GM12878 (cell line): ENCODE results near the gene PFKFB2. TPM values are rescaled to one million over a fixed set of nuclear protein-coding genes. Genes with fewer than 3 reads are reported as not detected.

Source experiments
- ATAC-seq: fragments of 200-7000 bp; cut with Tn5 transposase; 3 replicates; pipeline ENCODE4 v1.9.1; 2020; ENCODE audit warnings: mild to moderate bottlenecking, moderate library complexity
- BruUV-seq: library from RNA; stranded (reverse); fragments of 400-500 nt; replicated peaks from 2 replicates; lab custom pipeline; 2021; lab: Mats Ljungman, UMichigan
- CTCF ChIA-PET: fragments of 300-600 bp; sonication (Branson Sonifier 250); formaldehyde crosslinking; extraction: SDS; loops from one replicate; lab custom pipeline; 2021; ENCODE audit warnings: inconsistent platforms; lab: Yijun Ruan, JAX
- POLR2A ChIA-PET: fragments of 350-600 bp; formaldehyde crosslinking; extraction: SDS; loops from one replicate; lab custom pipeline; 2021; ENCODE audit warnings: inconsistent platforms; lab: Charles Lee
- RAD21 ChIA-PET: fragments of 300-600 bp; sonication (Branson Sonifier 250); formaldehyde crosslinking; loops from one replicate; lab custom pipeline; 2023; ENCODE audit warnings: antibody characterized with exemption; ENCODE audit not compliant: unreplicated experiment; lab: Charles Lee
- SMC1A ChIA-PET: fragments of 300-600 bp; sonication (Branson Sonifier 250); formaldehyde crosslinking; loops from one replicate; lab custom pipeline; 2023; ENCODE audit not compliant: unreplicated experiment, uncharacterized antibody; lab: Charles Lee
- DNase-seq: peaks from one replicate; pipeline ENCODE4 v3.0.0-alpha.2; 2011; ENCODE audit warnings: low read depth, low spot score
- FAIRE-seq: peaks from 3 replicates; lab custom pipeline; 2011; peaks lifted over from hg19 to GRCh38; lab: Jason Lieb, UNC
- H2AFZ ChIP-seq: 2 replicates; pipeline ENCODE4 v1.6.0; 2011; ENCODE audit warnings: low read depth, low read length, control low read depth; ENCODE audit not compliant: control insufficient read depth
- H3K27ac ChIP-seq: 2 replicates; pipeline ENCODE4 v1.5.1; 2011; ENCODE audit warnings: control low read depth; ENCODE audit not compliant: control insufficient read depth, insufficient read depth
- H3K27me3 ChIP-seq, 2 experiments: replicated peaks in 1 of 2; 2 replicates each; pipeline versions ENCODE4 v1.6.0 to v1.6.1; 2011; ENCODE audit warnings: low read length in 1 of 2; ENCODE audit not compliant: control insufficient read depth in 2 of 2, insufficient read depth in 2 of 2
- H3K36me3 ChIP-seq, 2 experiments: 2 replicates each; pipeline ENCODE4 v1.5.1; 2011; ENCODE audit warnings: low read length in 1 of 2; ENCODE audit not compliant: control insufficient read depth in 2 of 2, insufficient read depth in 2 of 2
- H3K4me1 ChIP-seq: 2 replicates; pipeline ENCODE4 v1.6.1; 2011; ENCODE audit warnings: mild to moderate bottlenecking, low read length, moderate library complexity, mixed read lengths; ENCODE audit not compliant: control insufficient read depth, insufficient read depth
- H3K4me2 ChIP-seq: 2 replicates; pipeline ENCODE4 v1.6.0; 2011; ENCODE audit warnings: control low read depth; ENCODE audit not compliant: control insufficient read depth, insufficient read depth
- H3K4me3 ChIP-seq: fragments of 200-600 bp; sonication (generic); 2 replicates; pipeline ENCODE4 v1.5.1; 2016
- H3K79me2 ChIP-seq: 2 replicates; pipeline ENCODE4 v1.6.0; 2011; ENCODE audit warnings: low read length; ENCODE audit not compliant: control insufficient read depth, insufficient read depth
- H3K9ac ChIP-seq: 2 replicates; pipeline ENCODE4 v1.8.0; 2011; ENCODE audit warnings: low read length, control low read depth, mixed read lengths; ENCODE audit not compliant: control insufficient read depth, insufficient read depth
- H3K9me3 ChIP-seq: replicated peaks from 3 replicates; pipeline ENCODE4 v1.5.1; 2011; ENCODE audit warnings: mild to moderate bottlenecking, low read length; ENCODE audit not compliant: control insufficient read depth, insufficient read depth
- H4K20me1 ChIP-seq: 2 replicates; pipeline ENCODE4 v1.6.0; 2011; ENCODE audit not compliant: control insufficient read depth, insufficient read depth
- BRCA1 ChIP-seq: IDR thresholded peaks from 2 replicates; pipeline ENCODE4 v1.6.1; 2011; ENCODE audit warnings: low read depth, low read length, improper control_type of control experiment
- EP300 ChIP-seq, 2 experiments: fragments of 150-350 bp in 1 of 2; IDR thresholded peaks; 2 replicates each; pipeline ENCODE4 v1.6.1; 2011 to 2012; ENCODE audit warnings: low read depth in 2 of 2, low read length in 2 of 2, borderline replicate concordance in 1 of 2, improper control_type of control experiment in 1 of 2, inconsistent platforms in 1 of 2; ENCODE audit not compliant: control insufficient read depth in 1 of 2
- HCFC1 ChIP-seq: fragments of 150-350 bp; IDR thresholded peaks from 2 replicates; pipeline ENCODE4 v1.6.1; 2014; ENCODE audit warnings: low read length
- KAT2A ChIP-seq: conservative IDR thresholded peaks from 2 replicates; pipeline ENCODE4 v1.6.1; 2011; ENCODE audit warnings: low read depth, low read length; ENCODE audit not compliant: control insufficient read depth
- MXI1 ChIP-seq: fragments of 150-350 bp; IDR thresholded peaks from 2 replicates; pipeline ENCODE4 v1.6.1; 2011; ENCODE audit warnings: low read depth, mild to moderate bottlenecking, inconsistent platforms, low read length, improper control_type of control experiment
- NFYB ChIP-seq: IDR thresholded peaks from 2 replicates; pipeline ENCODE4 v1.6.1; 2011; ENCODE audit warnings: low read depth, mild to moderate bottlenecking, low read length, improper control_type of control experiment, moderate library complexity; ENCODE audit not compliant: insufficient read depth
- RFX5 ChIP-seq: IDR thresholded peaks from 2 replicates; pipeline ENCODE4 v1.6.1; 2011; ENCODE audit warnings: low read depth, low read length, improper control_type of control experiment
- SRF ChIP-seq, 2 experiments: IDR thresholded peaks; 2 replicates each; pipeline ENCODE4 v1.6.1; 2011; ENCODE audit warnings: low read depth in 2 of 2, low read length in 2 of 2, mild to moderate bottlenecking in 1 of 2, moderate library complexity in 1 of 2
- STAT3 ChIP-seq: IDR thresholded peaks from 2 replicates; pipeline ENCODE4 v1.6.1; 2011; ENCODE audit warnings: low read depth, low read length, improper control_type of control experiment
- SUPT20H ChIP-seq: IDR thresholded peaks from 2 replicates; pipeline ENCODE4 v1.6.1; 2011; ENCODE audit warnings: low read depth, mild to moderate bottlenecking, low read length, moderate library complexity, borderline replicate concordance; ENCODE audit not compliant: control insufficient read depth
- TCF3 ChIP-seq: IDR thresholded peaks from 2 replicates; pipeline ENCODE4 v1.6.1; 2012; ENCODE audit warnings: low read depth, mild to moderate bottlenecking, low read length, borderline replicate concordance; ENCODE audit not compliant: insufficient read depth
- WGBS: methylation state at CpG from one replicate; pipeline ENCODE4 v1.1.6; 2016; ENCODE audit warnings: low lambda C conversion rate; ENCODE audit not compliant: insufficient replicate concordance, insufficient coverage; ENCODE audit errors: missing lambda C conversion rate; 5-methylcytosine and 5-hydroxymethylcytosine counted together
- in situ Hi-C: fragments of 300-500 bp; cut with MboI; formaldehyde crosslinking; loops from 9 replicates; pipeline ENCODE4 v1.14.3; 2018; ENCODE audit warnings: mixed read lengths
- intact Hi-C: fragments of 100-400 bp; cut with micrococcal nuclease; formaldehyde crosslinking; loops from one replicate; pipeline ENCODE4 v1.14.2; 2022; ENCODE audit not compliant: unreplicated experiment
- polyA plus RNA-seq, 11 experiments: library from polyadenylated mRNA; depleted of rRNA in 4 of 11; unstranded in 6 of 11; stranded (reverse) in 5 of 11; fragments of >200 nt; fragmentation: Nextera tagmentation in 4 of 11; fragmentation: Illumina TruSeq in 1 of 11; extraction: Ambion mirVana in 4 of 11; extraction: Trizol in 1 of 11; gene quantifications; 1 replicate in 1 of 11; 2 replicates in 10 of 11; pipeline versions ENCODE4 v1.2.1 to v1.2.3, GENCODE V29; 2011 to 2016; ENCODE audit warnings: inconsistent platforms in 2 of 11, missing spikeins in 2 of 11, low read depth in 1 of 11
- total RNA-seq, 4 experiments: library from RNA; depleted of rRNA in 3 of 4; stranded (reverse); fragments of >200 nt in 3 of 4; fragmentation: Illumina TruSeq in 1 of 4; extraction: Trizol in 1 of 4; gene quantifications; 2 replicates each; pipeline versions ENCODE4 v1.2.1 to v1.2.3, GENCODE V29; 2013 to 2021
- TF ChIP-seq, protein P1 (sequence below): fragments of 450-650 bp; IDR thresholded peaks from 2 replicates; pipeline ENCODE4 v1.6.1; 2017; ENCODE audit warnings: antibody characterized with exemption, mild to moderate bottlenecking, moderate library complexity
- TF ChIP-seq, protein P2 (sequence below): IDR thresholded peaks from 2 replicates; pipeline ENCODE4 v1.6.1; 2012; ENCODE audit warnings: low read depth, low read length, improper control_type of control experiment
- TF ChIP-seq, protein P3 (sequence below): fragments of 450-650 bp; IDR thresholded peaks from 2 replicates; pipeline ENCODE4 v1.6.1; 2017; ENCODE audit warnings: mild to moderate bottlenecking, low read depth, inconsistent platforms; ENCODE audit not compliant: poor library complexity, severe bottlenecking
- TF ChIP-seq, protein P4 (sequence below), 3 experiments: IDR thresholded peaks in 2 of 3; conservative IDR thresholded peaks in 1 of 3; 2 replicates each; pipeline ENCODE4 v1.5.1; 2011; ENCODE audit warnings: low read depth in 3 of 3, low read length in 3 of 3, mild to moderate bottlenecking in 3 of 3, control low read depth in 2 of 3, moderate library complexity in 2 of 3, inconsistent platforms in 1 of 3, mixed read lengths in 1 of 3; ENCODE audit not compliant: control insufficient read depth in 2 of 3, insufficient read depth in 1 of 3; ENCODE audit errors: extremely low read depth in 1 of 3

PFKFB2 gene
- total and polyA plus RNA-seq, 10 of the 15 experiments (the other 5 are each of a cell fraction or from before 2014, with no cell fraction given), result 0.40 to 1.3 (median 1.0) TPM

DNA sequence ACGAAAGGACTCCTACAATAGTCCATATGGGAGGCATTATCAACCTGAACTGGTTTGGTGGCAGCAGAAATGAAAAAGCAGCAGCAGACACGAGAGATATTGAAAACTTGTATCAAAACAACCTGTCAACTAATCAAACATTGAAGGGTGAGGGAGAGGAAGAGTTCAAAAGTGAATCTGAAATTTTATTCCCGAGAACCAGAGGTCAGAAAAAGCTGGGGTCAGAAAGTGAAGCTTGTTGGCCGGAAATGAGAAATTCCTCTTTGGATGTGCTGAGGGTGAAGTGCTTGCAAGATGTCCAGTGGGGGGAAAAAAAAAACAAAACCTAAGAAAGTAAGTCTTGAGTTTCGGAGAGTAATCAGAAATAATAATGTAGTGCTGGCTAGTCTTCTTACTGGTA is 49.1 kb downstream of the PFKFB2 start:
- Histone ChIP-seq H3K36me3 (no peaks in the 10 kb centered on the region), H3K9me3 (peaks cover 3% of the 10 kb centered on the region; the same call in 2 of the 3 replicates), H3K4me3 (no peak overlapping the region), H3K9ac (no peak overlapping the region), H2AFZ (no peak overlapping the region), H3K27ac (no peak overlapping the region), H3K4me2 (no peak overlapping the region), H4K20me1 (no peaks in the 10 kb centered on the region), H3K4me1 (peaks cover 4% of the 10 kb centered on the region), H3K27me3 (no peaks in the 10 kb centered on the region), H3K79me2 (no peaks in the 10 kb centered on the region)
- no peak for FAIRE-seq
- WGBS, result 40% methylated on average over 5 of the region's 5 CpGs
- no peak for ATAC-seq
- CTCF ChIA-PET, result no interaction called here
- no peak for TF ChIP-seq SUPT20H
- no peak for TF ChIP-seq STAT3
- no peak for TF ChIP-seq RFX5
- TF ChIP-seq SRF (IDR thresholded peaks at IDR 0.05; ENCODE audit: low read depth in 2 of 2, low read length in 2 of 2), result no peak
- TF ChIP-seq, protein P1, sequence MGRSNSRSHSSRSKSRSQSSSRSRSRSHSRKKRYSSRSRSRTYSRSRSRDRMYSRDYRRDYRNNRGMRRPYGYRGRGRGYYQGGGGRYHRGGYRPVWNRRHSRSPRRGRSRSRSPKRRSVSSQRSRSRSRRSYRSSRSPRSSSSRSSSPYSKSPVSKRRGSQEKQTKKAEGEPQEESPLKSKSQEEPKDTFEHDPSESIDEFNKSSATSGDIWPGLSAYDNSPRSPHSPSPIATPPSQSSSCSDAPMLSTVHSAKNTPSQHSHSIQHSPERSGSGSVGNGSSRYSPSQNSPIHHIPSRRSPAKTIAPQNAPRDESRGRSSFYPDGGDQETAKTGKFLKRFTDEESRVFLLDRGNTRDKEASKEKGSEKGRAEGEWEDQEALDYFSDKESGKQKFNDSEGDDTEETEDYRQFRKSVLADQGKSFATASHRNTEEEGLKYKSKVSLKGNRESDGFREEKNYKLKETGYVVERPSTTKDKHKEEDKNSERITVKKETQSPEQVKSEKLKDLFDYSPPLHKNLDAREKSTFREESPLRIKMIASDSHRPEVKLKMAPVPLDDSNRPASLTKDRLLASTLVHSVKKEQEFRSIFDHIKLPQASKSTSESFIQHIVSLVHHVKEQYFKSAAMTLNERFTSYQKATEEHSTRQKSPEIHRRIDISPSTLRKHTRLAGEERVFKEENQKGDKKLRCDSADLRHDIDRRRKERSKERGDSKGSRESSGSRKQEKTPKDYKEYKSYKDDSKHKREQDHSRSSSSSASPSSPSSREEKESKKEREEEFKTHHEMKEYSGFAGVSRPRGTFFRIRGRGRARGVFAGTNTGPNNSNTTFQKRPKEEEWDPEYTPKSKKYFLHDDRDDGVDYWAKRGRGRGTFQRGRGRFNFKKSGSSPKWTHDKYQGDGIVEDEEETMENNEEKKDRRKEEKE, result no peak
- TF ChIP-seq, protein P2, sequence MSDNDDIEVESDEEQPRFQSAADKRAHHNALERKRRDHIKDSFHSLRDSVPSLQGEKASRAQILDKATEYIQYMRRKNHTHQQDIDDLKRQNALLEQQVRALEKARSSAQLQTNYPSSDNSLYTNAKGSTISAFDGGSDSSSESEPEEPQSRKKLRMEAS, result no peak
- TF ChIP-seq EP300 (IDR thresholded peaks at IDR 0.05; ENCODE audit: borderline replicate concordance in 1 of 2, control insufficient read depth in 1 of 2, low read depth in 2 of 2, low read length in 2 of 2), result no peak
- no peak for TF ChIP-seq TCF3
- TF ChIP-seq NFYB, result no peak
- TF ChIP-seq, protein P3, sequence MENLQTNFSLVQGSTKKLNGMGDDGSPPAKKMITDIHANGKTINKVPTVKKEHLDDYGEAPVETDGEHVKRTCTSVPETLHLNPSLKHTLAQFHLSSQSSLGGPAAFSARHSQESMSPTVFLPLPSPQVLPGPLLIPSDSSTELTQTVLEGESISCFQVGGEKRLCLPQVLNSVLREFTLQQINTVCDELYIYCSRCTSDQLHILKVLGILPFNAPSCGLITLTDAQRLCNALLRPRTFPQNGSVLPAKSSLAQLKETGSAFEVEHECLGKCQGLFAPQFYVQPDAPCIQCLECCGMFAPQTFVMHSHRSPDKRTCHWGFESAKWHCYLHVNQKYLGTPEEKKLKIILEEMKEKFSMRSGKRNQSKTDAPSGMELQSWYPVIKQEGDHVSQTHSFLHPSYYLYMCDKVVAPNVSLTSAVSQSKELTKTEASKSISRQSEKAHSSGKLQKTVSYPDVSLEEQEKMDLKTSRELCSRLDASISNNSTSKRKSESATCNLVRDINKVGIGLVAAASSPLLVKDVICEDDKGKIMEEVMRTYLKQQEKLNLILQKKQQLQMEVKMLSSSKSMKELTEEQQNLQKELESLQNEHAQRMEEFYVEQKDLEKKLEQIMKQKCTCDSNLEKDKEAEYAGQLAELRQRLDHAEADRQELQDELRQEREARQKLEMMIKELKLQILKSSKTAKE, result no peak
- TF ChIP-seq BRCA1, result no peak
- no peak for TF ChIP-seq KAT2A
- TF ChIP-seq HCFC1, result no peak
- TF ChIP-seq MXI1, result no peak
- TF ChIP-seq, protein P4, sequence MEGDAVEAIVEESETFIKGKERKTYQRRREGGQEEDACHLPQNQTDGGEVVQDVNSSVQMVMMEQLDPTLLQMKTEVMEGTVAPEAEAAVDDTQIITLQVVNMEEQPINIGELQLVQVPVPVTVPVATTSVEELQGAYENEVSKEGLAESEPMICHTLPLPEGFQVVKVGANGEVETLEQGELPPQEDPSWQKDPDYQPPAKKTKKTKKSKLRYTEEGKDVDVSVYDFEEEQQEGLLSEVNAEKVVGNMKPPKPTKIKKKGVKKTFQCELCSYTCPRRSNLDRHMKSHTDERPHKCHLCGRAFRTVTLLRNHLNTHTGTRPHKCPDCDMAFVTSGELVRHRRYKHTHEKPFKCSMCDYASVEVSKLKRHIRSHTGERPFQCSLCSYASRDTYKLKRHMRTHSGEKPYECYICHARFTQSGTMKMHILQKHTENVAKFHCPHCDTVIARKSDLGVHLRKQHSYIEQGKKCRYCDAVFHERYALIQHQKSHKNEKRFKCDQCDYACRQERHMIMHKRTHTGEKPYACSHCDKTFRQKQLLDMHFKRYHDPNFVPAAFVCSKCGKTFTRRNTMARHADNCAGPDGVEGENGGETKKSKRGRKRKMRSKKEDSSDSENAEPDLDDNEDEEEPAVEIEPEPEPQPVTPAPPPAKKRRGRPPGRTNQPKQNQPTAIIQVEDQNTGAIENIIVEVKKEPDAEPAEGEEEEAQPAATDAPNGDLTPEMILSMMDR (IDR thresholded peaks at IDR 0.05 in 2 of 3, conservative IDR thresholded peaks at IDR 0.05 in 1 of 3; ENCODE audit: control insufficient read depth in 2 of 3, extremely low read depth in 1 of 3, insufficient read depth in 1 of 3, low read depth in 3 of 3, low read length in 3 of 3), result no peak
- intact Hi-C loops, result no loop called here
- RAD21 ChIA-PET, result no interaction called here
- SMC1A ChIA-PET, result no interaction called here
- no peak for DNase-seq
- POLR2A ChIA-PET, result no interaction called here
- BruUV-seq, result no TSS peak
- in situ Hi-C loops, result no loop called here
